Measurements from ENCODE around the gene ZNF438. TPM values are rescaled to one million over a fixed set of nuclear protein-coding genes. Genes with fewer than 3 reads are reported as not detected.

The ZNF438 gene
- total and polyA plus RNA-seq, 2 of the 13 experiments (the other 11 are each of a cell fraction or from before 2014, with no cell fraction given): 0.75 to 0.83 TPM

DNA sequence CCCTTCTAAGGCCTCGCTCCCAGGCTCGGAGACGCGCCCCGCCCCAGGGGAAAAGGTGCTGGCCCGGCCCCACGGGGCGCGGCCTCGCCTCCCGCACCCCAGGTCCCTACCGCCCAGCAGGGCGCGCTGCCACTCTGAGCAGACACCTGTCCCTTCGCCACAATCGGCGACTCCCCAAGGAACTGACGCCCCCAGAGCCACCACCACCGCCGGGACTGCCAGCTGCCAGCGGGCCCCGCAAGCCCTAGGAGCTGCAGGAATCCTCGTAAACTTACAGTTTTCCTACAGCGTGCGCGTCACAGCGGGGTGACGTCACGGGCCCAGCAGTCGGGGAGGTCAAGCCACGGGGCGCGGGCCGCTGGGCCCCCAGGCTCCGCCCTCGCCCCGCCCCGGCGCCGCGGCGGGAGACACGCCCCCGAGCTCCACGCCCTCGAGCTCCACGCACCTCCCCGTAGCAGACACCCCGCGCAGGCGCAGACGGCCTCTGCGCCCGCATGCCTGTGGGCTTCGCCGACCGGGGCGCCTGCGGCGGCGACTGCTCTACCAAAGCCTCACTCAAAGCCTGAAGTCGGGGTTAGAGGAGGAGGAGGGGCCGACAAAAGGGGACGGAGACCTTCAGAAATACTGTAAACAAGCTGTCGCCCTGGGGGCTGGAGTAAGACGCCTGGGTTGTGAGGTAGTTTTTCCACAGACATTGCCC lies at the start of gene ZNF438 (continued):
- TF ChIP-seq, protein P1, sequence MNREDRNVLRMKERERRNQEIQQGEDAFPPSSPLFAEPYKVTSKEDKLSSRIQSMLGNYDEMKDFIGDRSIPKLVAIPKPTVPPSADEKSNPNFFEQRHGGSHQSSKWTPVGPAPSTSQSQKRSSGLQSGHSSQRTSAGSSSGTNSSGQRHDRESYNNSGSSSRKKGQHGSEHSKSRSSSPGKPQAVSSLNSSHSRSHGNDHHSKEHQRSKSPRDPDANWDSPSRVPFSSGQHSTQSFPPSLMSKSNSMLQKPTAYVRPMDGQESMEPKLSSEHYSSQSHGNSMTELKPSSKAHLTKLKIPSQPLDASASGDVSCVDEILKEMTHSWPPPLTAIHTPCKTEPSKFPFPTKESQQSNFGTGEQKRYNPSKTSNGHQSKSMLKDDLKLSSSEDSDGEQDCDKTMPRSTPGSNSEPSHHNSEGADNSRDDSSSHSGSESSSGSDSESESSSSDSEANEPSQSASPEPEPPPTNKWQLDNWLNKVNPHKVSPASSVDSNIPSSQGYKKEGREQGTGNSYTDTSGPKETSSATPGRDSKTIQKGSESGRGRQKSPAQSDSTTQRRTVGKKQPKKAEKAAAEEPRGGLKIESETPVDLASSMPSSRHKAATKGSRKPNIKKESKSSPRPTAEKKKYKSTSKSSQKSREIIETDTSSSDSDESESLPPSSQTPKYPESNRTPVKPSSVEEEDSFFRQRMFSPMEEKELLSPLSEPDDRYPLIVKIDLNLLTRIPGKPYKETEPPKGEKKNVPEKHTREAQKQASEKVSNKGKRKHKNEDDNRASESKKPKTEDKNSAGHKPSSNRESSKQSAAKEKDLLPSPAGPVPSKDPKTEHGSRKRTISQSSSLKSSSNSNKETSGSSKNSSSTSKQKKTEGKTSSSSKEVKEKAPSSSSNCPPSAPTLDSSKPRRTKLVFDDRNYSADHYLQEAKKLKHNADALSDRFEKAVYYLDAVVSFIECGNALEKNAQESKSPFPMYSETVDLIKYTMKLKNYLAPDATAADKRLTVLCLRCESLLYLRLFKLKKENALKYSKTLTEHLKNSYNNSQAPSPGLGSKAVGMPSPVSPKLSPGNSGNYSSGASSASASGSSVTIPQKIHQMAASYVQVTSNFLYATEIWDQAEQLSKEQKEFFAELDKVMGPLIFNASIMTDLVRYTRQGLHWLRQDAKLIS (CRISPR knock-in tag; IDR thresholded peaks at IDR 0.05): no peak
- peak; percentile 87 for TF ChIP-seq SP4 (CRISPR knock-in tag; IDR thresholded peaks at IDR 0.05)
- TF ChIP-seq ZNF670 (CRISPR knock-in tag; IDR thresholded peaks at IDR 0.05; ENCODE audit: borderline replicate concordance): no peak; the same call in none of the 2 replicates
- TF ChIP-seq, protein P2, sequence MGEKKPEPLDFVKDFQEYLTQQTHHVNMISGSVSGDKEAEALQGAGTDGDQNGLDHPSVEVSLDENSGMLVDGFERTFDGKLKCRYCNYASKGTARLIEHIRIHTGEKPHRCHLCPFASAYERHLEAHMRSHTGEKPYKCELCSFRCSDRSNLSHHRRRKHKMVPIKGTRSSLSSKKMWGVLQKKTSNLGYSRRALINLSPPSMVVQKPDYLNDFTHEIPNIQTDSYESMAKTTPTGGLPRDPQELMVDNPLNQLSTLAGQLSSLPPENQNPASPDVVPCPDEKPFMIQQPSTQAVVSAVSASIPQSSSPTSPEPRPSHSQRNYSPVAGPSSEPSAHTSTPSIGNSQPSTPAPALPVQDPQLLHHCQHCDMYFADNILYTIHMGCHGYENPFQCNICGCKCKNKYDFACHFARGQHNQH (CRISPR knock-in tag; IDR thresholded peaks at IDR 0.05): peak; percentile 73; the same call in 1 of the 2 replicates
- TF ChIP-seq, protein P3, sequence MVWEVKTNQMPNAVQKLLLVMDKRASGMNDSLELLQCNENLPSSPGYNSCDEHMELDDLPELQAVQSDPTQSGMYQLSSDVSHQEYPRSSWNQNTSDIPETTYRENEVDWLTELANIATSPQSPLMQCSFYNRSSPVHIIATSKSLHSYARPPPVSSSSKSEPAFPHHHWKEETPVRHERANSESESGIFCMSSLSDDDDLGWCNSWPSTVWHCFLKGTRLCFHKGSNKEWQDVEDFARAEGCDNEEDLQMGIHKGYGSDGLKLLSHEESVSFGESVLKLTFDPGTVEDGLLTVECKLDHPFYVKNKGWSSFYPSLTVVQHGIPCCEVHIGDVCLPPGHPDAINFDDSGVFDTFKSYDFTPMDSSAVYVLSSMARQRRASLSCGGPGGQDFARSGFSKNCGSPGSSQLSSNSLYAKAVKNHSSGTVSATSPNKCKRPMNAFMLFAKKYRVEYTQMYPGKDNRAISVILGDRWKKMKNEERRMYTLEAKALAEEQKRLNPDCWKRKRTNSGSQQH (CRISPR knock-in tag; IDR thresholded peaks at IDR 0.05; ENCODE audit: low read depth): no peak
- no peak for TF ChIP-seq CBX1 (IDR thresholded peaks at IDR 0.05; ENCODE audit: low read depth)
- peak; percentile 50; the same call in 1 of the 2 replicates for TF ChIP-seq TARDBP (CRISPR knock-in tag; IDR thresholded peaks at IDR 0.05)
- no peak for TF ChIP-seq RFX1 (IDR thresholded peaks at IDR 0.05)
- TF ChIP-seq ZNF256 (CRISPR knock-in tag; conservative IDR thresholded peaks at IDR 0.05): peak; percentile 37; the same call in 1 of the 2 replicates
- TF ChIP-seq, protein P4, sequence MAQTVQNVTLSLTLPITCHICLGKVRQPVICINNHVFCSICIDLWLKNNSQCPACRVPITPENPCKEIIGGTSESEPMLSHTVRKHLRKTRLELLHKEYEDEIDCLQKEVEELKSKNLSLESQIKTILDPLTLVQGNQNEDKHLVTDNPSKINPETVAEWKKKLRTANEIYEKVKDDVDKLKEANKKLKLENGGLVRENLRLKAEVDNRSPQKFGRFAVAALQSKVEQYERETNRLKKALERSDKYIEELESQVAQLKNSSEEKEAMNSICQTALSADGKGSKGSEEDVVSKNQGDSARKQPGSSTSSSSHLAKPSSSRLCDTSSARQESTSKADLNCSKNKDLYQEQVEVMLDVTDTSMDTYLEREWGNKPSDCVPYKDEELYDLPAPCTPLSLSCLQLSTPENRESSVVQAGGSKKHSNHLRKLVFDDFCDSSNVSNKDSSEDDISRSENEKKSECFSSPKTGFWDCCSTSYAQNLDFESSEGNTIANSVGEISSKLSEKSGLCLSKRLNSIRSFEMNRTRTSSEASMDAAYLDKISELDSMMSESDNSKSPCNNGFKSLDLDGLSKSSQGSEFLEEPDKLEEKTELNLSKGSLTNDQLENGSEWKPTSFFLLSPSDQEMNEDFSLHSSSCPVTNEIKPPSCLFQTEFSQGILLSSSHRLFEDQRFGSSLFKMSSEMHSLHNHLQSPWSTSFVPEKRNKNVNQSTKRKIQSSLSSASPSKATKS (CRISPR knock-in tag; IDR thresholded peaks at IDR 0.05): no peak
- TF ChIP-seq, protein P5, sequence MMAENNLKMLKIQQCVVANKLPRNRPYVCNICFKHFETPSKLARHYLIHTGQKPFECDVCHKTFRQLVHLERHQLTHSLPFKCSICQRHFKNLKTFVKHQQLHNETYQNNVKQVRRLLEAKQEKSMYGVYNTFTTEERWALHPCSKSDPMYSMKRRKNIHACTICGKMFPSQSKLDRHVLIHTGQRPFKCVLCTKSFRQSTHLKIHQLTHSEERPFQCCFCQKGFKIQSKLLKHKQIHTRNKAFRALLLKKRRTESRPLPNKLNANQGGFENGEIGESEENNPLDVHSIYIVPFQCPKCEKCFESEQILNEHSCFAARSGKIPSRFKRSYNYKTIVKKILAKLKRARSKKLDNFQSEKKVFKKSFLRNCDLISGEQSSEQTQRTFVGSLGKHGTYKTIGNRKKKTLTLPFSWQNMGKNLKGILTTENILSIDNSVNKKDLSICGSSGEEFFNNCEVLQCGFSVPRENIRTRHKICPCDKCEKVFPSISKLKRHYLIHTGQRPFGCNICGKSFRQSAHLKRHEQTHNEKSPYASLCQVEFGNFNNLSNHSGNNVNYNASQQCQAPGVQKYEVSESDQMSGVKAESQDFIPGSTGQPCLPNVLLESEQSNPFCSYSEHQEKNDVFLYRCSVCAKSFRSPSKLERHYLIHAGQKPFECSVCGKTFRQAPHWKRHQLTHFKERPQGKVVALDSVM (CRISPR knock-in tag; IDR thresholded peaks at IDR 0.05): no peak
- TF ChIP-seq, protein P6, sequence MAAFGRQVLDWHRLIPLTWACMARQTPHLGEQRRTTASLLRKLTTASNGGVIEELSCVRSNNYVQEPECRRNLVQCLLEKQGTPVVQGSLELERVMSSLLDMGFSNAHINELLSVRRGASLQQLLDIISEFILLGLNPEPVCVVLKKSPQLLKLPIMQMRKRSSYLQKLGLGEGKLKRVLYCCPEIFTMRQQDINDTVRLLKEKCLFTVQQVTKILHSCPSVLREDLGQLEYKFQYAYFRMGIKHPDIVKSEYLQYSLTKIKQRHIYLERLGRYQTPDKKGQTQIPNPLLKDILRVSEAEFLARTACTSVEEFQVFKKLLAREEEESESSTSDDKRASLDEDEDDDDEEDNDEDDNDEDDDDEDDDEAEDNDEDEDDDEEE (CRISPR knock-in tag; IDR thresholded peaks at IDR 0.05): peak; percentile 77
- no peak for TF ChIP-seq JDP2 (CRISPR knock-in tag; IDR thresholded peaks at IDR 0.05; ENCODE audit: borderline replicate concordance)
- TF ChIP-seq ZFX (CRISPR knock-in tag; IDR thresholded peaks at IDR 0.05; ENCODE audit: low read depth): peak; percentile 84
- no peak for TF ChIP-seq SNRNP70 (IDR thresholded peaks at IDR 0.05; ENCODE audit: low read depth, low read length)
- TF ChIP-seq NFE2 (CRISPR knock-in tag; IDR thresholded peaks at IDR 0.05): no peak

Measured in HepG2 (cell line).